NCI-H226 (cell line): ENCODE measurements around the gene NRN1.
A peak's percentile ranks its signal among the peaks of the same experiment; 100 is the strongest.

Experiments used
- DNase-seq: peaks from one replicate; pipeline ENCODE4 v3.0.0-alpha.2; 2015

NRN1 gene

DNA sequence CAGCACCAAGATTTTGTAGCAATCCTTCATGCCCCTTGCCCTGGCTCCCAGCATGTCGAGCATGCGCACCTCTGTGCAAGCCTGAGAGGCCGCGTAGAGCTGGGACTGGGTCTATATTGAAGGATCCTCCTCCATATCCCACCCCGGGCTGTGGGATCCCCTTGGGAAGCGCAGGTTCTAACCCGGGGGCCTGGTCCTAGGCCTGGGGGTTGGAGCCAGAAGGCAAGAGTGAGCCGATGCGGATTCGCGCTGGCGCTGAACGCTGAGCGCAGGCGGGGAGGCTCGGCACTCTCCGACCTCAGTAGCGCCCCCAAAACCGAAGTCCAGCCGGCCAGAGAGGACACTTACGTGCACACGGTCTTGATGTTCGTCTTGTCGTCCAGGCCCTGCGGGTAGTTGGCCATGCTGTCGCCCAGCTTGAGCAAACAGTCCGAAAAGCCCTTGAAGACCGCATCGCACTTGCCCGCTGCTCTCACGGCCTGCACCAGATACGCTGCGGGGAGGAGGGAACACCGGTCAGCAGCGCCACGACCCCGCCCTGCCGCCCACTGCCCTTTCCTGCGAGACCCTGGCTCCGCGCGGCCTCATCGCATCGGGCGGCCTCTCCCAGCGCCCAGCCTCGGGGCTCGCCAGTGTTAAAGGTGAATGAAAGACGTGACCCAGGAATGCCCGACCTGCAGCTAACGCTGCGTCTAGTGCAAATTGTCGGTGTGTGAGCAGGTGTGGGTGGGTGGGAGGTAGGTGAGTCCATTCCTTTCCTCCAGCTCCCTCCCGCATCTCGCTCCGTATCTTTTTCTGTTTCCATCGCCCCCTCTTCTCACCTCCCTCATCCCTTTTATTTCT lies 4.5 kb downstream of the NRN1 start:
- DNase-seq = no peak

DNA sequence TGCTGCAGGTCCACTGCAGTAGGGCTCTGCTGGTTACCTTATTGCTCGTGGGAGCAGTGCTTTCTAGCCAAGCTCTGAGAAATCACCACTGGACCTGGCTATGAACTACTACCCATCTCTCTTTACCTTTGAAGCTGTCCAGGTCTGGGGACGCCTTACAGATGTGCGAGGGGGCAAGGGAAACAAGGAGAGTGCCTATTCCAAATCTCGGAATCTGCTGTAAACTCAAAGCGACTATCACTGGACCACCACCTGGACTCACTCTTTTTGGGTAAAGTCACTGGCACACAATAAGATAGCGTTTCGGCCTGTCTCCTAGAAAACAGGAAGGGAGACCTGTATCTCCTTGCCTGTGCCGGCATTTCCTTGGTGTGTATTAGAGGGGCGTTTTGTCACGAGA lies 5.3 kb downstream of the NRN1 start:
- DNase-seq = no peak

DNA sequence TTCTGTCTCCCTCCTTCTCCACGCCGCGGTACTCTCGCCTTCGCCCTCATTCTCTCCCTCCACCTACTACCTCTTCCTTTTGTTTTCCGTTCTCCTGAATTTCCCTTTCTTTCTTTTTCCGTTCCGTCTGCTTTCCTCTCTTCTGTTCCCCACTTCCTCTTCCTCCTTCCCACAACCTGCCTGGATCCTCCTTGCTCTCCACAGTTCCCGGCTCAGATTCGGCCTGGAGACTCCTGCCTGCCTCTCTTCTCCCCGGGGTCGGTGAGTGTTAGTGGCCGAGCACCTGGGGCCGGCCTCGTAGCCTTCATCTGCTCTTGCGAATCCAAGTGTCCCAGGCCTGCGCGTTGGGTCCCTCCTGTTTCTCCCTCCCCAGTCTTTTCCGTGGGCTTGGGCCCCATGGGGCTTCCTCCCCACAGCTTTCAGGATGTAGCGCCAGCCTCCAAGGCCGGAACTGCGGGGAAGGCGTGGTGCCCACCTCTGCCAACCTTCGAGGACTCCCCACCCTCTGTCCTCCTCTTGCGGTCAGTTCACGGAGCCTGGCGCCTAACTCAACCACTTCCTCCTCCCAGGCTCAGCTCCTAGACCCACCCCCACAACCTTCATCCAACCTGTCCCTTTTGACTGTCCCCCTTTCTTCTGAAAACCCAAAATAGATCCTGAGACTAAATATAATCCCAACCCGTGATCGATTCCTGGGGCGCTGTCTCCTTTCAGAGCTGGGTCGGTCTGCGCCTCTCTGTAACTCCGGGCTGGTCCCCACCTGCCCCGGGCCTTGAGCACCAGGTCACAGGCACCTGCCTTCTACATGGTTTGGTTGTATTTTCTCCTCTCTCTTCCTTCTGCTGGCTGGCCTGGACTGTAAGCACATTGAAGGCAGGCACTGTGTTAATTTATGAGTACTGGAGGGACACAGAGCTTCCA lies 6.8 kb downstream of the NRN1 start:
- no peak for DNase-seq

DNA sequence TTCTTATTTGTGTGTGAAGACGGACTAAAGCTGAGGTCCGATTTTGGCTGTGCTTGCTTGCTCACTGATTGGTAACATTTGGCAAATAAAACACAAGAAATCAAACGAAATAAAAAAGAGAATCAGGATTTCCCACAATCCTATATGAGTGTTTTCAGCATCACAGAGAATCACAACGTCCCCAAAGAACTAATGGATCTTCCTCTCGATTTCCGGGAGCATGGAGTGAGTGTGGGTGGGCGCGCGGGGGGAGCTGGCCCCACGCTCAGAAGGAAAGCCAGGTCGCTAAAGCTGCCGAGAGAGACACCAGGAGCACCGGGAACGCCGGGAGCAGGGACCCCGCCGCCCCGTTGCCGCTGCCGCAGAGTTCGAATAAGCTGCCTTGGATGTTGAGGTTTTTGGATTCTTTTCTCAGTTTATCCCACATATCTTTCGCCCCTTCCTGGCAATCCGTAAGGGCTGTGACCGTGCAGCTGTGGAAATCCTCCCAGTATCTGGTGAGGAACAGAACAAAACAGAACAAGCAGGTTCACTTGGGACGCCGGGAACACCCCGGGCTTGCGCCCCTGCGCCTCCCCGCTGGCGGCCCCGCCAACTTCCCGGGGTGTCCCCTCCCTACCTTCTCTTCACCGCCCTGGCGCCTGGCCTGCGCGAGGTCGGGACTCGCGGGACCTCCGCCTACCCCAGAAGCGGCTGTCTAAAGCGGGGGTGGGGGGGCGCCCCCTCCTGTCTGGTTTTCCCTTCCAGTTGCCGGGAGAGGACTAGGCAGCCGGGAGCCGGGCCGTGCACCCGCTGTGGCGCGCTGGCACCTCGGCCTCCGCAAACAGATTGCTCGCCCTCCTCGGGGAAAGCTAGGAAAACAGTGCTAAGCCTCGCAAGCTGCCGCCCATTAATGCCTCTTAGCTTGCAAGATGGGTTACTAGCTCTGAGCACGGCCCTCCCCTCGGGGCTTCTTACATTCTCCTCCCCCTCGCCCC lies 7.7 kb downstream of the NRN1 start:
- no peak for DNase-seq

DNA sequence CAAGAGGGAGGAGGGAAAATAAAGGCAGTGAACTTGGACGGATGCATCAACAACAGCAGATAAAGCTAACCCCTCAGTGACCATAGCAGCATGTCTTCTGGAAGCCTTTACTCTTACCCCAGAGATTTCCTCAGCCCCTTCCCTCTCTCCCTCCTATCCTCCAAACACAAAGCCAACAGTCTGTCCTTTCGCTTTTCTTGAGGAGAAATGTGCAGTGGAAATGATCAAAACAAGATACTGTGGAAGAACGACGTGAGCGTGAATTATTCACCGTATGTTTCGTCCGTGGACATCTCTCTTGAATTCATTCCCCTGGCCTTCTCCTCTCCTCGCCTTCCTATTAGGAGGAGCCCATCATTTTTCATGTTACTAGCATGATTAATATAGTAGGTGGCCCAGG lies 8.5 kb downstream of the NRN1 start:
- no peak for DNase-seq

DNA sequence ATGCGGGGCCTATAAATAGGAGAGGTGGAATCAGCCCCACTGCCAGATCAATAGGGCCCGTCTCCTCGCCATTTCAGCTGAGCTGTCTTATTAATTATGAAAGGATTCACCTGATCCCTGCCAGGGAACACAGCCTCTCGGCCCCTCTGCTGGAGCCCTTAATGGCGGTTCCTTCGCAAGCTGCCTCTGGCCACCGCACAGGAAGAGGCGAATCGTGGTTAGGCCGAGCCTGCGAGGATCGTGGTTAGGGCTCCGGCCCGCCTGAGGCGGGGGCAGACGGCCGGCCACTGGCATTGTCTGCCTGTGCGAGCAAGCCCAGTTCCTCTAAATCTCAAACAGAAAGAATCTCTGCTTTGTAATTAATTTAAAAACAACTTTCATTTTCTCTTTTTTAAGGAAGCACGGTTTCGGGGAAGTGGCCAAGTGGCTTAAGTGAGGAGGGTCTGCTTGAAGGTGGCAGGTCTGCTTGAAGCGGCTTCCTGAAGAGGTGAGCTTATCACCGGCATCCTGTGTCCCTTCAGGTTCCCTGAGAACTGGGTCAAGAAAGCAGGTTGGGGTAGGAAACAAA lies 9.2 kb downstream of the NRN1 start:
- no peak for DNase-seq

DNA sequence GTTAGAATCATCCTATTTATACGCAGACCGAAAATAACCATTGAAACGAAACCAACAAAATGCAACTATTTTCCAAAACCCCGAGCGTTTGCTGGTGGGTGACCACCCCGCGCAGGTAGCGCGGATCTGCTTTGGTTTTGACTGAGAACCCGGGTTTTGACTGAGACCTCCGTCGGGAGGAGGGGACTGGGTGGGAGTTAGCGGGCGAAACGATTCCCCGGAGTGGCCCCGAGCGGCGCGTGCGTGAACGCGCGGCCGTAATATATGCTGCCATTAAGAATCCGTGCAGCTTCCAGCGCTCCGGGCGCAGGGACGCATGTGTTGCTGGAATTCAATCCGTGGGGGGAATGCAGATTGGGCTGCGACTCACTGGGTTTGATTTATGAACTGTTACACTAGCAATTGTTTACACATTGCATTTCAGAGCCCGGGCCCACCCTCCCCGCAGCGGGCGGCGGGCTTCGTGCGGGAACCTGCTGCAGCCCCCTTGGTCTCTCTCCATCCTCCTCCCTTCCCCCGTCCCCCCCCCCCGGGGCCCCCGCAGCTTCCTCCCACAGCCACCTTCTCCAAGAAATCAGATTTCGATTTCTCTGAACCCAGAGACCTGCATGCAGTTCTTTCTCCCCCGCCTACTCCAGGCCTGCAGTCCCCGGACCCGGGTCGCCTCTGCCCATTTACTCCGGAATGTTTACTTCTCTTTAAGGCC lies 9.9 kb downstream of the NRN1 start:
- DNase-seq = peak; percentile 5

DNA sequence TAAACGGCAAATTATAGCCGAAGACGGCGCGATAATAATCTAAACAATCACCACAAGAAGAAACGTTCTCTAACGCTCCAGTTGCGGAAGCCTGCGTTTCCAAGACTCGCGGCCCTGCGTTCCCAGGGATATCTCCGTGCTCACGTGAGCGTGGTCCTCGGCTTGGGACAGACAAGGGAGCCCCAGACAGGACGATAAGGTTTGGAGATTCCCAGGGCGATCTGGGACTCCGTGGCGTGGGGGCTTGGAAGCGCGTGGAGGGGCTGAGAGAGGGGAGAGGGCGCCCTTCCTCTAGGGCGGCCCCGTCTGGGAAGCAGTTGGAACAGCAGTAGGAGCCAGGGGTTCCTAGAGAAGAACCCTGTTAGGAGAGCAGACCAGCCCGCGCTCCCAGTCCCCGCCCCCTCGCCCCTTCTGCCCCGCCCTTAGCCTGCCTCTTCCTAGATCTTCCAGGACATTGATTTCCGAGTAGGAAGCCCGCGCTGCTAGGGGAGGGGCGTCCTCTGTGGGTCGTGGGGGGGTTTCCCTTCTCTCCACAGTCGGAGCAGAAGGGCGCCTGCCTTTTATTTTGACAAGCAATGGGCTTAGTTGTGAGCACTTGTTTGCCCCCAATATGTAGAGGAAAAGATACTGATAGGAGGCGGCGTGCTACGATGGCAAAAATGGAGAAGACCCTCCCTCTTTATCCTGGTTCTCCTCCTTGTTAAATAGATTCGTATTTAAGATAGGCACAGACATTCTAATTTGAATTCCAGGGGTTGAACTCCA lies 10.6 kb downstream of the NRN1 start:
- DNase-seq = peak; percentile 28

DNA sequence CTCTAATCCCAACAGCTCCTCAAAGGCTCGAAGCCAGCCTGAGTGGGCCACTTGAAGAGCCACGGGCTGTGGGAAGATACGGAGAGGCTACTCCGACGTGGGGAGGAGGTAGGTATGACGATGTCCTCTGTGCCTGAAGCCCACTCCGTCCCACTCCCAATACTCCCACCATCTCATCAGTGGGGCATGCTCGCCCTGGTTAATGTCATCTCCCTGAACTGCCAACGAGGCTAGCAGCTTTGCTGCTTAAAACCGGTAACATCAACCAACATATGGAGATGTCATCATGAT lies 11.1 kb downstream of the NRN1 start:
- DNase-seq = no peak

DNA sequence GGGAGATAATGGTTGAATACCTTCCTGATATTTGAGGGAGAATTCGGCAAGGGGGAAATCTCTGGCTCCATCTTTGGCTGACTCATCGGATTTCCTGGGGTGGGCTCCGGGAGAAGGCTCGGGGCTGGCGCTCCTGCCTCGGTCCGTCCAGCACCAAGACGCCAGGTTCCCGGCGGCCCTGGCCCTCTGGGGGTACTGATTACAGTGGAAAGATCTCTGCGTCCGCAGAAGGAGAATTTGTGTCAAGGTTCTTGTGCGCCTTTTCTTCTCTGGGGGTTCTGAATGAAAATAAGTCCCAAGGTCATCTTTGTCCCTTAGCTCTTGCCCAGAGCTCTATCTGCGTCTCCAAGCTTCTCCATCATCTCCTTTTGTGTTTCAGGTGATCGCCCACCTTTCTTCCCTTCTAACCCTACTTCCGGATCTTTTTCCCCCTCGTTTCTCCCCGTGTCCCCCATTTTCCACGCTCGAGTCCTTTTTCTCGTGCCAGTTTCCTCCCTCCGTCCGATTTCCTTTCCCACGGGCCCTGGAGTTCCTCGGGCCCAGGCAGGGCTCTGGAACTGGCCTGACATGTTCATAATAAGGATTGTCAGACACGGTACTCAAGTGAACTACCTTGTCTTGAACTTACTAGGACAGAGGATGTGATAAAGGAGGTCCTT lies 11.6 kb downstream of the NRN1 start:
- no peak for DNase-seq

DNA sequence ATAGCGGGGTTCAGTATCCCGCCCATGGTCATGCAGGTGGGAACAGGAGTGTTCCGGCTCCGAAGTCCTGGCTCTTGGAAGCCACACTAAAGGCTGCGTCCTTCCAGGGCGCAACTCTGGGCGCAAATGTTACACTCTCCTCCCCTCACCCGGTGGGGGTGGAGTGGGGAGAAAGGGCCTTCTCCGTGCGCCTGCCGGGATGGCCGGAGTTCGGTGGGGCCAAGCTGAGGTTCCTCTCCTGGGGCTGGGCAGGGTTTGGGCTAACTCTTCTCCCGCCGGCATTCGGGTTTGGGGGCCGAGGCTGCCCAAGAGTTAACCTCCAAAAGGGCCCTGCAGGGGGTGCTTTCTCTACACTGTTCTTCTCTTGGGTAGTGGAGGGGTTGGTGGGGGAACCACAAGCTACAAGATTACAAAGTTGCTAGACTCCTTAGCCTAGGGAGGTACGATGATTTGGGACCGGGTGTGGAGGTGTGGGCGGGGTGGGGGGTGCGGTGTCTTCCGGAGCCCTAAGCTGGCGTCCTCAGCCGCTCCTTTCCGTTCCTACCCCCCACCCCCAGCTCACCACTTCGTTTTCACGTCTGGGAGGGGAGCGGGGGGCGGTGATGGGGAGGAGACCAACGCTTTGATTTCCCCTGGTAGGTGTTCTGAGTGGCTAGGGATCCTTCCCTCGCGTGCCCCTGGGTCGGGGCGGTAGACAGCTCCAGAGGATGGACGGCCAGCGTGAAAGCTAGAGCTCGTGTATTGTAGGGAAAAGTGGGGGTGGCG lies 12.3 kb downstream of the NRN1 start:
- no peak for DNase-seq

DNA sequence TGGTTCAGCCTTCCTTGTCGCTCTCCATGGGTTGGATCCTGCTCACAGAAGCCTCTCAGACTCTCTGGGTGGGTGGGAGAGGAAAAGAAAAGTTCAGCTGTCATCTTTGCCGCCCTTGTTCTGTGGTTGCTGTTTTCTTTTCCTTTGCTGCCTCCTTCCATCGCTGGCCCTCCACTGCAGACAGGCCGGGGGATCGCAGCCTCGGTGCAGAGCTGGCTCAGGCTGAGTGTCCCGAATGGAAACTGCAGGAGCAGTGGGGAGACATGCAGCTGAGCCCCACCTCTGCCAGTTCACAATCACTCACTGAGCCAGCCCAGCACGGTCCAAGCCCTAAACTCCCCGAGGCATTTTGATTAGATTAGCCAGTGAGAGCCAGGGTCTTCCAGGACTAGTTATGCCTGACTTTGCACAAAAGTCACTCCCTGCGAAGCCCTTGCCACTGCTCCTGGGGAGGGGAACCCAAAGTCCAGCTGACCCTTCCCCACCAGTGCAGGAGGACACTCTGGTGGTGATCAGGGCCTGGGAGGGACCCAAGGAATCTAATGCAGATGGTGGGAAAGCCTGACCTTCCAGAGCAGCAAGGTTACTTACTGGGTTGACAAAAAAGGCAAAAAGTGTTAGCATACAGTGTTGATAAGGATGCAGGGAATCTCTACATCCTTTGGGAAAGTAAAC lies 14.0 kb downstream of the NRN1 start:
- no peak for DNase-seq

DNA sequence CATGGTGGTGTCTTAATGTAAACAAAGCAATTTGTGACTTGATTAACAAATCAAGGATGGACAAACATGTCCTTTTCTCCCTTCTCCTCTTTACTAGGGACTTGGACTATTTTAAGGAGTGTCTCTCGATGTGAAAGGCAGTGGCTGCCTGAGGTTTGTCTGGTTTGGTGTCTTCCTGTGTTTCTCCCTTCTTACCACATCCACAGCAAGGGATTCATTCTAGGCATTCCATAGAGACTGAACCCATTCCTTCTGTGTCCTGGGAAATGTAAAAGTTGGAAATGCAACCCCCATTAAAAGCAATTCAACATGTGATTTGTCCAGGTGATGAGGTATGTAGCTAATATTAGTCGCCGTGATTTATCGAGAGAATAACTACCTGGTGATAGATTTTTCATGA lies 15.9 kb downstream of the NRN1 start:
- no peak for DNase-seq

DNA sequence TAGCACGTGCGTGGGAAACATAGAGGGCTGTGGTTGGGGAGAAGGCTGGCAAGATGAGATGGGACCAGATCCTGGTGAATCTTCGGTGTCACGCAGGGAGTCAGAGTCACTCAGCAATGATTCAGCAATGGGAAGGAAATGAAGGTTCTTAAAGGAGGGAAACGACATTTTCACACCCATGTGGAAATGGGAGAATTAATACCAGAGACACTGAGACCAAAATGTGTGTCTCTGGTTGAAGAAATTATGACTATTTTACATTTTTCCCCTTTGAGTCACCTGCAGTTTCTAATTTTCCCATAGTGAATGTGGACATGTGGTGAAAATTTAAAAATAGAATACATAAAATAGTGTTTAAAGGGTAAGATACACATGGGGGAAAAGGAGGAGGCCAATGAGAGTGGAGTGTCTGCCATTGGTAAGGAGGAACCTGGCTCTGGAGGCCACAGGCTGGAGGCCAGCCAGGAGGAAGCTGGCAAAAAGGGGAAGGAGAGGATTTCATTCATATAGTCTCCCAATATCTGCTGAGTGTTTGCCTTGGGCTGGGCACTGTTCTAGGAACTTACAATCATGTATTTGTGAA lies 17.5 kb downstream of the NRN1 start:
- DNase-seq = no peak

DNA sequence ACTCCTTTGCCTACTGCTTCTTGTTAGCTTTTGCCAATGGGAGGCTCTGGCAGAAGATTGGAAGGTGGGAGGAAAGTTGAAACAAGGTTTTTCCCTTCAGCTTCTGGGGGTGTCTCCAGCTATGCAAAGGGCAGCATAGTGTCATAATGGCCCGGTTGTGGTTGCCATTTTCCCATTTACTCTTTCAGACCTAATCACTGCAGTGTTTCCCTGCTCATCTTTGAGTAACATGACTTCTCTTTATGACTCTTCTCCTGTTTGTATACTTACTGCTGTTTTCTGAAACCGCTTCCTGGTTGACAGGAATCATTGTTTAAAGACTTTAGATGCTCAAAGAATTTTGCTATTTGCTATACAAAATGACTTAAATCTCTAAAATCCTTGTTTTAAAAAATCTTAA lies 19.9 kb downstream of the NRN1 start:
- no peak for DNase-seq

DNA sequence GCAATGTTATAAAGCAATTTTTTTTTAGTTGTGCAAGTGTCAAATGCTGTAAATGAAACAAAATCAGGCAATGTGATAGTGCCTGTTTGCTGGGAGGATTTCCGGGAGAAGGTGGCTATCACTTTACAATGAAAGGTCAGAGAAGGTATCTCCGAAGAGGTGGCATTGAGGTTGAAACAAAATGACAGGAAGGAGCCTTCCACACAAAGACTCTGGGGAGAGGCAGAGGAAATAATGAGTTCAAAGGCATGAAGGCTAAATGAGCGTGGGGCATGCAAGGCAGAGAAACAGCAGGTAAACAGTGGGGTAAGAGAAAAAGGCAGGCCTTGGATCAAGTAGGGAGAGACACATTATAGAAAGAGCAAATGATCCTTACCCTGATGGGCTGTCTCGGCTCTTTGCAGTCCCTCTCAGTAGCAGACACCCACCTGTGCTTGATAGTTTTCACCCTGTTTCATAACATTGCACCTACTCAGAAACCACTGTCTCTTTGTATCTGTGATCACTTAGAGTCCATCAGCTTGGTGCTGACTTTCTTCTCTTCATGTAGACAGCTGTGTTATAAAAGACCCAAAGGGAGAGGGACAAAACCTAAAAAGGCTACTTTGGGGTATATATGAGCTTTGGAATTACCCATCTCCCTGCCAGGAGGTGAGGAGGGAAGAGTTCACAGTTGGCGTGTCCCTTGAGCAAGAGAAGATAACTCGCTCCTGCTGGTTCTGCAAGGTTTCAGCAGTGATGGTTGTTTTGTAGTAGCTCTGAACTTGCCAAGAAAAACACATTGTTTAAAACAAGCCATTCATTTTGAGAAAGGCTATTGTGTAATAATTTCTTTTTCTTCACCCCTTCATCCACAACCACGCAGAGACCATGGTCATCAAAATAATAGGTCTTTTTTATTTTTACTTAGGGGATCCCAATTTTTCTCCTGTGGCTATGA lies 22.3 kb downstream of the NRN1 start:
- no peak for DNase-seq

DNA sequence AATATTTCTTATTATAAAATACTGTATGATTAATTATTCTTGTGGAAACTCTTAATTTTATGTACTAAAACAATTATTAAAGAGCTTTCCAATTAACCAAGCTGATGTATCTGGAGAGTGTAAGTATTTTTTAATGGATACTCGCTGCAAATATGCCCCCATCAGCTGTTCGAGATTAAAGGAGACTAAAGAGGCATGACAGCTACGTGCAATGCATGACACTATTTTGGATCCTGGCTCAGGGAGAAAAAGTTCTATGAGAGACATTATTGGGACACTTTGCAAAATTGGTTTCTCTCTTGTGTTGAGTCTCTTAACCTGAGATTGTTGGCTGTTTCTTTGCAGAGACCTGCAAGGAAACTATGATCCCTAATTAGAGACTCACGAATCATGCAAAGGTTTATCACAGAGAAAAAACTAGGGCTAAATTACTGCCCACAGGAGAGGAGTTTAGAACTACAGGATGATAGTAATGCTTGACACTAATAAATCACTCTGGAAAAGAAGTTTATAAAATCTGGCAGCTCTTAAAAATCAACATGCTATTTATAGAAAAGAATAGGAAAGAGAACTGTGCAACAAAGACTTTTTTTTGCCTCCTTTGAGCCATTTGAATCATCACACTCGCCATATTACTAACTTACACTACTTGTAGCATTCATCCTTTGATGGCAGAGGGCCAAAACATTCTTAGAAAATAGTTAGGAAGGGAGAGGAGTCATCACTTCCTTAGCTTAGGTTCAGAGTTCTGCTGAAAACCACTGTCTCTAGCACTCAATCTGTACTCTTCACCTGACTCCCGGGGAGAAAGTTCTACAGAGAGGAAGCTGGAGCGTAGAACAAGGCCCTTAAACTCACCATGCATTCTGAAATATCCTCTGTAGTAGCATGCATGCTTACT lies 25.3 kb downstream of the NRN1 start:
- peak; percentile 29 for DNase-seq
